ENCODE data around the gene RPS6KB1.

GRCh38 chr17:59846394-59847165 lies 46.3 kb upstream of the RPS6KB1 start:
- TF ChIP-seq NFYB (CRISPR knock-in tag; conservative IDR thresholded peaks at IDR 0.05; ENCODE audit: low read depth): no peak
- TF ChIP-seq NFE2L1 (CRISPR knock-in tag; IDR thresholded peaks at IDR 0.05): no peak
- no peak for TF ChIP-seq USF2 (CRISPR knock-in tag; IDR thresholded peaks at IDR 0.05)
- no peak for TF ChIP-seq MAX (CRISPR knock-in tag; IDR thresholded peaks at IDR 0.05)
- no peak for TF ChIP-seq ZBTB43 (CRISPR knock-in tag; IDR thresholded peaks at IDR 0.05)
- TF ChIP-seq CTCF (IDR thresholded peaks at IDR 0.05): no peak
- no peak for TF ChIP-seq HMGXB4 (CRISPR knock-in tag; IDR thresholded peaks at IDR 0.05)
- TF ChIP-seq ZBTB21 (CRISPR knock-in tag; IDR thresholded peaks at IDR 0.05; ENCODE audit: borderline replicate concordance): no peak
